ENCODE measurements around the gene NFAT5.

The NFAT5 gene

DNA sequence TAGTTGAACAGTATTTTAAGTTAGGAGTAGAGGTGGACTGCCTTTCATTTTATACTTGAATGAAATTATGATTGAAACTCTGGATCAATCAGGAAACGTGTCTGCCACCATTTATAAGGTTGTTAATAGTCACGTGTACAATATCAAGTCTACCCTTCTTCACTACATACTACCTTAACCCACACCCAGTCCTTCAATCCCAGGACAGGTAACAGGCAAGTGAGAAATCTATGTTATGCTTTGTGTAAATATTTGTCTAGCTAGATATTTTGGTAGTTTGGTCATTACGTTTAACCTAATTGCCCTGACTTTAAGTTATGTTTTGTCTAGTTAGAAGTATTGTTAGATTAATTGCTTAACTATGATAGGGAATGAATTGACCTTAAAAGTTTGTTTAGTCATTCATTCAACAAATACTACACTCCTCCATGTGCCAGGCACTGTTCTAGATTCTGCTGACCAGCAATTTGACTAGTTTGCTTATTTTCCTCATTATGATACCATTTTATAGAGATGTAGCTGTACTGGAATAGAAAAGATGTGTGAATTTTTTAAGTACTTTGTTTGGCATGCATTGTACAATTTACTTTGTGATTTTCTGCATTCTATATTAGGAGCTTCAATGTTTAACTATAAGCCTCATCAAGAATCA lies 88.6 kb downstream of the NFAT5 start:
- no peak for DNase-seq (ENCODE audit: low read depth, low spot score)
- TF ChIP-seq, protein P1, sequence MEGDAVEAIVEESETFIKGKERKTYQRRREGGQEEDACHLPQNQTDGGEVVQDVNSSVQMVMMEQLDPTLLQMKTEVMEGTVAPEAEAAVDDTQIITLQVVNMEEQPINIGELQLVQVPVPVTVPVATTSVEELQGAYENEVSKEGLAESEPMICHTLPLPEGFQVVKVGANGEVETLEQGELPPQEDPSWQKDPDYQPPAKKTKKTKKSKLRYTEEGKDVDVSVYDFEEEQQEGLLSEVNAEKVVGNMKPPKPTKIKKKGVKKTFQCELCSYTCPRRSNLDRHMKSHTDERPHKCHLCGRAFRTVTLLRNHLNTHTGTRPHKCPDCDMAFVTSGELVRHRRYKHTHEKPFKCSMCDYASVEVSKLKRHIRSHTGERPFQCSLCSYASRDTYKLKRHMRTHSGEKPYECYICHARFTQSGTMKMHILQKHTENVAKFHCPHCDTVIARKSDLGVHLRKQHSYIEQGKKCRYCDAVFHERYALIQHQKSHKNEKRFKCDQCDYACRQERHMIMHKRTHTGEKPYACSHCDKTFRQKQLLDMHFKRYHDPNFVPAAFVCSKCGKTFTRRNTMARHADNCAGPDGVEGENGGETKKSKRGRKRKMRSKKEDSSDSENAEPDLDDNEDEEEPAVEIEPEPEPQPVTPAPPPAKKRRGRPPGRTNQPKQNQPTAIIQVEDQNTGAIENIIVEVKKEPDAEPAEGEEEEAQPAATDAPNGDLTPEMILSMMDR (IDR thresholded peaks at IDR 0.05; ENCODE audit: low read depth, low read length): no peak
- in situ Hi-C loops (cut with HindIII; ENCODE audit: low sequenced_read_pairs): no loop called here
- H3K4me3 ChIP-seq (ENCODE audit: low read depth, low read length): no peak overlapping the region

DNA sequence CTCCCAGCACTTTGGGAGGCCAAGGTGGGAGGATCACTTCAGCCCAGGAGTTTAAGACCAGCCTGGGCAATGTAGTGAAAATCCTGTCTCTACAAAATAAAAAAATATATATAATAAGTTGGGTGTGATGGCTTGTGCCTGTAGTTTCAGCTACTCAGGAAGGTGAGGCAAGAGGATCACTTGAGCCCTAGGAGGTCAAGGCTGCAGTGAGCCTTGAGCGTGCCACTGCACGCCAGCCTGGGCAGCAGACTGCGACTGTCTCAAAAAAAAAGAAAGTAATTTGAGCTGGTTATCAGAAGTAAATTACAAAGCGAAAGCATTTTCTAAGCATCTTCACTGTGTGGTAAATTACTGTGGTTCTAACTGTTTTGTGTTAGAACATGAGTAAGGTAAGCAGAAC lies 94.4 kb downstream of the NFAT5 start:
- H3K4me3 ChIP-seq (ENCODE audit: low read depth, low read length): no peak overlapping the region
- in situ Hi-C loops (cut with HindIII; ENCODE audit: low sequenced_read_pairs): no loop called here
- TF ChIP-seq, protein P1 (IDR thresholded peaks at IDR 0.05; ENCODE audit: low read depth, low read length): no peak
- DNase-seq (ENCODE audit: low read depth, low spot score): no peak

DNA sequence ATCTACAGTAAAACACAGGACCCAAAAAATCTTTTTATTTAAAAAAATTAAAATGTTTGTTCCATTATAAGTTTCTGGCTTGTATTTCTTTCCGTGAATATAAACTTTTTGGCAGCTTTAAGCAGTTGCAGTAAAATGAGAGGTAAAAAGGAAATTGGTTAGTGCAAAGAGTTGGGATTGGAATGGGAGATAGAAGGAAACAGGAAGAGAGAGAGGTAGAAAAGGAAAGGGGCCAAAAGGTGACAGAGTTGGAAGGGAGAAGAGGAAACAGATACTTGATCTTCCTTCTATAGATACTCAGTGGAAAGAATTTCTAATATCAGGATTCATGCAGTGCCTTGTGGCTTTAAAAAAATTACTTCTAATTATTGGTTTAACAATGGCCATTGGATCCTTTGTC lies 97.1 kb downstream of the NFAT5 start:
- DNase-seq (ENCODE audit: low read depth, low spot score): no peak
- in situ Hi-C loops (cut with HindIII; ENCODE audit: low sequenced_read_pairs): no loop called here
- TF ChIP-seq, protein P1 (IDR thresholded peaks at IDR 0.05; ENCODE audit: low read depth, low read length): no peak
- no peak overlapping the region for H3K4me3 ChIP-seq (ENCODE audit: low read depth, low read length)

DNA sequence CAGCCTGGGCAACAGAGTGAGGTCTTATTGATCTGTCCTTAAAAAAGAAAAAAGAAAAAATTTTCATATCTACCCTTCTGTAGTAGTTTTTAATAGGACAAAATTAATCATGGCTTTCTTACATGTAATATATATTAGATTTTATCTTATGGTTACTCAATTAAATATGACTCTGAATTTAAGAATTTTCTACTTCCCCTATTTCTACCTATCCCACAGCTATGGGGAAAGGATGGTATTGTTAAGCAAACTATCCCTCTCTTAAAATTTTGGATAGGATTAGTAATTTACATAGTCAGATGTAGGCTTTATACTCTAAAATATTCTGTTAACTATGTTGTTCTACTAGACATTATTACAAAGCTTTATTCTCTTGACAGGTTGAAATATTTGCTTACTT lies 98.1 kb downstream of the NFAT5 start:
- TF ChIP-seq, protein P1 (IDR thresholded peaks at IDR 0.05; ENCODE audit: low read depth, low read length): no peak

DNA sequence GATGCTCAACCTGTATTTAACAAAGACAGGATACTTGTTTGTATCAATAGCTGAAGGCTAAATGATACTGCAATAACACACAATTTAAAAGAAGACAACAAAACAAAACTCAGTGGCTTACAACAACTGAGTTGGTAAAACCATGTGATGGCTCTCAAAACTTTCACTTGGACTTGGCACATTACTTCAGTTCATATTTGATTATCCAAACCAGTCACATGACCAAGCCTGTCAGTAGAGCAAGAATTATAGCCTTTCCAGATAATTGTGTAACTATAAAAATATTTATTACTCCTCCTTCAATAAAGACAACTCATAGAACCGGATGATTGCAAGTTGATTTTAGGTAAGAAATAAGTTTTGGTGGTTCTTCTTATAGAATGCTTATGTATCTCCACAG lies 103.8 kb downstream of the NFAT5 start:
- TF ChIP-seq, protein P1 (IDR thresholded peaks at IDR 0.05; ENCODE audit: low read depth, low read length): no peak

More for the DNA sequence above, 98.1 kb downstream of the NFAT5 start:
- DNase-seq (ENCODE audit: low read depth, low spot score): no peak
- in situ Hi-C loops (cut with HindIII; ENCODE audit: low sequenced_read_pairs): no loop called here
- H3K4me3 ChIP-seq (ENCODE audit: low read depth, low read length): no peak overlapping the region

DNA sequence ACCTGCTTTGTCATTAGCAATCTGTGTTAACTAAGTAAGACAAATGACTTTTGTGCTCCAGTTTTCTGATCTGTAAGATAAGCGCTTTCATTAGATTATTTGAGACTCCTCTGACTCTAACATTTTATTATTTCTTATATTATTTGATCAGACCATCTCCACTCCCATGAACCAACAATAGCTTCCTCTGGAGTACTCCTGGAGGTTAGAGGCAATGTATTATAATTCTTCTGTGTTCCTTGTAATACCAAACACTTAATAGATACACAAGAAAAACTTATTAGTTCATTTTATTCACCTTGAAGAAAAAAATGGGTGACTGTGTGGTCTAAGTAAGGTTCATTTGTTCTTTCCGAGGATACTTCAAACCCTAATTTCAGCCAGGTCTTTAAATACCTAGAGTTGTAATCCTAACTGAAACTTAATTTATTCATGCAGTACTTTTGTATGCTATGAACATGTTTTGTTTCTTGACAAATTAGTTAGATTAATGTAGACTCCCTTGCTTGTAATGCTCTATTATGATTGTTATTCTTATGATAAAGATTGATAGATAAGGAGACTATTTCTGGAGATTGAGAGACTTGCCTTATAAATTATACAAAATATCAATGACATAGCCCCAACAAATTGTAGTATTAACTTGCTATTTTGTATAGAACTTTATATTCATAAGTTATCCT lies 106.7 kb downstream of the NFAT5 start:
- TF ChIP-seq, protein P1 (IDR thresholded peaks at IDR 0.05; ENCODE audit: low read depth, low read length): no peak
- no peak for DNase-seq (ENCODE audit: low read depth, low spot score)
- H3K4me3 ChIP-seq (ENCODE audit: low read depth, low read length): no peak overlapping the region
- in situ Hi-C loops (cut with HindIII; ENCODE audit: low sequenced_read_pairs): no loop called here

More for the DNA sequence above, 103.8 kb downstream of the NFAT5 start:
- DNase-seq (ENCODE audit: low read depth, low spot score): no peak
- H3K4me3 ChIP-seq (ENCODE audit: low read depth, low read length): no peak overlapping the region
- in situ Hi-C loops (cut with HindIII; ENCODE audit: low sequenced_read_pairs): no loop called here

All from astrocyte of the spinal cord (primary cell).